Sigmoid colon (tissue), 7 donors: ENCODE measurements around the gene ACTN4. TPM values are rescaled to one million over a fixed set of nuclear protein-coding genes. Genes with fewer than 3 reads are reported as not detected.

Experiments used
- DNase-seq: peaks from one replicate; pipeline ENCODE4 v3.0.0-alpha.2; 2019
- H3K27ac ChIP-seq, 4 donors: fragments of 200-600 bp; sonication (generic); one replicate each; pipeline ENCODE4 v1.5.1; 2016 to 2019; ENCODE audit warnings: mild to moderate bottlenecking in 1 of 4
- H3K27me3 ChIP-seq, 3 donors: fragments of 200-600 bp; sonication (generic); one replicate each; pipeline ENCODE4 v1.5.1; 2019; ENCODE audit warnings: mild to moderate bottlenecking in 1 of 3
- H3K36me3 ChIP-seq, 4 donors: fragments of 200-600 bp; sonication (generic); one replicate each; pipeline ENCODE4 v1.5.1; 2016 to 2019
- H3K4me1 ChIP-seq, 4 donors: fragments of 200-600 bp; sonication (generic); one replicate each; pipeline ENCODE4 v1.5.1; 2017 to 2019
- H3K4me3 ChIP-seq, 4 donors: fragments of 200-600 bp; sonication (generic); one replicate each; pipeline ENCODE4 v1.5.1; 2017 to 2019; ENCODE audit warnings: mild to moderate bottlenecking in 2 of 4, moderate library complexity in 1 of 4
- H3K9me3 ChIP-seq, 4 donors: fragments of 200-600 bp in 3 of 4; sonication (generic) in 3 of 4; one replicate each; pipeline versions ENCODE4 v1.5.1 to v1.6.1; 2013 to 2019
- CTCF ChIP-seq, 4 experiments: fragments of 450-650 bp in 3 of 4; fragments of 200-600 bp in 1 of 4; IDR thresholded peaks; one replicate each; pipeline ENCODE4 v1.5.1; 2016 to 2019; ENCODE audit warnings: antibody characterized with exemption in 4 of 4, mild to moderate bottlenecking in 3 of 4, moderate library complexity in 2 of 4
- EP300 ChIP-seq, 4 donors: sonication (generic); formaldehyde crosslinking; IDR thresholded peaks; one replicate each; pipeline ENCODE4 v1.6.1; 2017; ENCODE audit warnings: antibody characterized with exemption in 4 of 4
- POLR2A ChIP-seq, 2 donors: fragments of 450-650 bp; IDR thresholded peaks; one replicate each; pipeline ENCODE4 v1.6.1; 2016; ENCODE audit warnings: antibody characterized with exemption in 2 of 2, mild to moderate bottlenecking in 2 of 2, moderate library complexity in 2 of 2
- POLR2AphosphoS5 ChIP-seq, 4 donors: sonication (generic); formaldehyde crosslinking; IDR thresholded peaks; one replicate each; pipeline ENCODE4 v1.6.1; 2017; ENCODE audit warnings: antibody characterized with exemption in 4 of 4
- WGBS, 2 donors: extraction: QIAGEN DNeasy Blood & Tissue Kit; methylation state at CpG; one replicate each; pipeline ENCODE4 v1.1.7; 2013; 5-methylcytosine and 5-hydroxymethylcytosine counted together
- intact Hi-C: fragments of 100-400 bp; cut with DNase I; formaldehyde crosslinking; loops from one replicate; pipeline ENCODE4 v1.15.1; 2023
- polyA plus RNA-seq, 3 donors: library from polyadenylated mRNA; stranded (reverse); fragments of 200-250 nt; gene quantifications; one replicate each; pipeline ENCODE4 v1.2.3, GENCODE V29; 2013
- total RNA-seq, 4 donors: library from RNA; depleted of rRNA; stranded (reverse); fragments of >200 nt; gene quantifications; one replicate each; pipeline ENCODE4 v1.1.0, GENCODE V29; 2016
- donor health status: healthy with polysubstance abuse.
- donor health status: Bipolar disorder and iron deficiency.
- donor health status: healthy.

The ACTN4 gene
- total and polyA plus RNA-seq, 7 donors, result 122 to 456 (median 176) TPM

GRCh38 chr19:38684862-38685665 is 37.6 kb downstream of the ACTN4 start:
- no peak for DNase-seq
- H3K4me1 ChIP-seq, result peaks cover 0 to 80% (median 71%) of the 10 kb centered on the region in 4 donors
- no peaks in the 10 kb centered on the region for H3K27me3 ChIP-seq
- no peak overlapping the region for H3K4me3 ChIP-seq
- intact Hi-C loops, result no loop called here
- no peaks in the 10 kb centered on the region for H3K36me3 ChIP-seq
- WGBS, 2 donors, result 69 to 81% methylated on average over 15 of the region's 15 CpGs
- peak overlapping the region; percentile 80 to 97 (median 96) for H3K27ac ChIP-seq
- no peaks in the 10 kb centered on the region for H3K9me3 ChIP-seq
- TF ChIP-seq POLR2AphosphoS5 (IDR thresholded peaks at IDR 0.05) (no peak), EP300 (IDR thresholded peaks at IDR 0.05) (no peak), CTCF (IDR thresholded peaks at IDR 0.05) (no peak), POLR2A (IDR thresholded peaks at IDR 0.05) (no peak)

GRCh38 chr19:38685666-38686529 is 38.4 kb downstream of the ACTN4 start:
- no peaks in the 10 kb centered on the region for H3K9me3 ChIP-seq
- intact Hi-C loops, result no loop called here
- no peaks in the 10 kb centered on the region for H3K27me3 ChIP-seq
- peak overlapping the region; percentile 80 to 97 (median 96) for H3K27ac ChIP-seq
- TF ChIP-seq POLR2AphosphoS5 (IDR thresholded peaks at IDR 0.05) (peak in 1 of 4 donors; percentile 20), POLR2A (IDR thresholded peaks at IDR 0.05) (no peak), EP300 (IDR thresholded peaks at IDR 0.05) (no peak), CTCF (IDR thresholded peaks at IDR 0.05) (peak; percentile 38 to 45 (median 40))
- no peak for DNase-seq
- WGBS, 2 donors, result 8 to 32% methylated on average over 10 of the region's 10 CpGs
- H3K4me1 ChIP-seq, result peaks cover 0 to 89% (median 70%) of the 10 kb centered on the region in 4 donors
- H3K36me3 ChIP-seq, result no peaks in the 10 kb centered on the region
- no peak overlapping the region for H3K4me3 ChIP-seq

- H3K27ac ChIP-seq, result peak overlapping the region; percentile 80 to 97 (median 96)
- H3K9me3 ChIP-seq, result no peaks in the 10 kb centered on the region
- no peaks in the 10 kb centered on the region for H3K36me3 ChIP-seq
- H3K27me3 ChIP-seq, result no peaks in the 10 kb centered on the region
- DNase-seq, result no peak
- peaks cover 0 to 89% (median 74%) of the 10 kb centered on the region in 4 donors for H3K4me1 ChIP-seq
- H3K4me3 ChIP-seq, result no peak overlapping the region
- TF ChIP-seq CTCF (IDR thresholded peaks at IDR 0.05) (no peak), POLR2AphosphoS5 (IDR thresholded peaks at IDR 0.05) (no peak), EP300 (IDR thresholded peaks at IDR 0.05) (no peak), POLR2A (IDR thresholded peaks at IDR 0.05) (no peak)
- 53 to 76% methylated on average over 5 of the region's 5 CpGs for WGBS, 2 donors
- intact Hi-C loops, result no loop called here
These were observed 39.1 kb downstream of the ACTN4 start for GRCh38 chr19:38686530-38686888.

- Histone ChIP-seq H3K27ac (peak overlapping the region; percentile 22 to 97 (median 96)), H3K9me3 (no peaks in the 10 kb centered on the region), H3K4me3 (no peak overlapping the region), H3K36me3 (no peaks in the 10 kb centered on the region), H3K4me1 (peaks cover 0 to 89% (median 83%) of the 10 kb centered on the region in 4 donors), H3K27me3 (no peaks in the 10 kb centered on the region)
- no peak for DNase-seq
- 95 to 97% methylated on average over 7 of the region's 7 CpGs for WGBS, 2 donors
- TF ChIP-seq POLR2A (IDR thresholded peaks at IDR 0.05), result no peak
- no peak for TF ChIP-seq POLR2AphosphoS5 (IDR thresholded peaks at IDR 0.05)
- TF ChIP-seq EP300 (IDR thresholded peaks at IDR 0.05), result no peak
- no peak for TF ChIP-seq CTCF (IDR thresholded peaks at IDR 0.05)
- intact Hi-C loops, result no loop called here
These were observed 40.5 kb downstream of the ACTN4 start for GRCh38 chr19:38687837-38688378.
